HL-60/S4 treated with retinoic acid at 250 ng/mL for 4 days and 3 days (cell line): ENCODE data around the gene MCMBP.
"Not testable (repeated sequence)": the region's sequence is repeated elsewhere in the genome, so short reads cannot be mapped to it uniquely, and the experiment has no call there.

Experiments
- in situ Hi-C: fragments of 300-500 bp; cut with MboI; formaldehyde crosslinking; loops from 2 replicates; pipeline ENCODE4 v1.7.0; 2022; ENCODE audit warnings: low sequenced_read_pairs

MCMBP gene

GRCh38 chr10:119832951-119833350 lies 39.7 kb downstream of the MCMBP start:
- in situ Hi-C loops = no loop called here

- in situ Hi-C loops = no loop called here
These were observed 41.0 kb downstream of the MCMBP start for GRCh38 chr10:119831656-119832055.

GRCh38 chr10:119830851-119831250 lies 41.8 kb downstream of the MCMBP start:
- in situ Hi-C loops = no loop called here

- in situ Hi-C loops = no loop called here
These were observed 43.2 kb downstream of the MCMBP start for GRCh38 chr10:119829429-119829828.

- in situ Hi-C loops = no loop called here
These were observed 45.2 kb downstream of the MCMBP start for GRCh38 chr10:119827430-119827829.

- in situ Hi-C loops = no loop called here
These were observed 45.9 kb downstream of the MCMBP start for GRCh38 chr10:119826771-119827170.

GRCh38 chr10:119824299-119824698 lies 48.3 kb downstream of the MCMBP start:
- in situ Hi-C loops = no loop called here

- in situ Hi-C loops = no loop called here
These were observed 51.5 kb downstream of the MCMBP start for GRCh38 chr10:119821182-119821581.

- in situ Hi-C loops = no loop called here
These were observed 53.8 kb downstream of the MCMBP start for GRCh38 chr10:119818889-119819270.

- in situ Hi-C loops = no loop called here
These were observed 54.4 kb downstream of the MCMBP start for GRCh38 chr10:119817991-119818888.

- in situ Hi-C loops = no loop called here
These were observed 57.0 kb downstream of the MCMBP start for GRCh38 chr10:119815671-119816070.

- in situ Hi-C loops = no loop called here
These were observed 60.0 kb downstream of the MCMBP start for GRCh38 chr10:119812684-119813083.

GRCh38 chr10:119811122-119811521 lies 61.5 kb downstream of the MCMBP start:
- in situ Hi-C loops = no loop called here

GRCh38 chr10:119807960-119808697 lies 64.5 kb downstream of the MCMBP start:
- in situ Hi-C loops = no loop called here

GRCh38 chr10:119806334-119807130 lies 66.1 kb downstream of the MCMBP start:
- in situ Hi-C loops = no loop called here

- in situ Hi-C loops = no loop called here
These were observed 66.9 kb downstream of the MCMBP start for GRCh38 chr10:119805702-119806230.

GRCh38 chr10:119803264-119803663 lies 69.4 kb downstream of the MCMBP start:
- in situ Hi-C loops = no loop called here

- in situ Hi-C loops = no loop called here
These were observed 70.6 kb downstream of the MCMBP start for GRCh38 chr10:119801998-119802538.

GRCh38 chr10:119801176-119801575 lies 71.5 kb downstream of the MCMBP start:
- in situ Hi-C loops = no loop called here

- in situ Hi-C loops = no loop called here
These were observed 76.6 kb downstream of the MCMBP start for GRCh38 chr10:119796039-119796438.

GRCh38 chr10:119795101-119795500 lies 77.5 kb downstream of the MCMBP start:
- in situ Hi-C loops = not testable (repeated sequence)
